ENCODE data around the gene CA10.
A peak's percentile ranks its signal among the peaks of the same experiment; 100 is the strongest.

Gene CA10

DNA sequence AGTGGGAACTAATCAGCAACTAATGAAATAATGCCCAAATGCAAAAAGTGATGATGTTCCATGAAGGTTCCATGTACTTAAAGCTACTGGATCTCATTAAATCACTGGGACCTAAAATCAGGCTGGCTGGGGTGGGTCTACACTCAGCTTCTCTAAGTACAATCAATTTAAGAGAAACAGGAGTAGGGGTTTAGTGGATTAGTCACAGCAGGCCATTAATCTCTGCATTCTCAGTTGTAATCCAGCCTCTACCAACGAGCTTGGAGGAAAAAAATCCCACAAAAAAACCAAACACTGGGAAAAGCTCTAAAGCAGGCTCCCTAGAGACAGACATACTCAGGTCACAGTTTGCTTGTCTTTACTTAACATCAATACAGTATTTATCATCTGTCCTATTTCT, 15.0 kb downstream of the CA10 start:
- DNase-seq (ENCODE audit: insufficient read length) (no peak), FAIRE-seq (no peak)
- TF ChIP-seq POLR2AphosphoS5 (IDR thresholded peaks at IDR 0.05; ENCODE audit: low read depth, low read length) (no peak), POLR2A (IDR thresholded peaks at IDR 0.05; ENCODE audit: low read depth, low read length) (no peak), TAF1 (IDR thresholded peaks at IDR 0.05; ENCODE audit: borderline replicate concordance, low read depth, low read length) (no peak)

GRCh38 chr17:52140601-52141000, 17.9 kb downstream of the CA10 start:
- FAIRE-seq (no peak), DNase-seq (ENCODE audit: insufficient read length) (no peak)
- TF ChIP-seq TAF1 (IDR thresholded peaks at IDR 0.05; ENCODE audit: borderline replicate concordance, low read depth, low read length) (no peak), POLR2A (IDR thresholded peaks at IDR 0.05; ENCODE audit: low read depth, low read length) (no peak), POLR2AphosphoS5 (IDR thresholded peaks at IDR 0.05; ENCODE audit: low read depth, low read length) (no peak)

- FAIRE-seq (no peak), DNase-seq (ENCODE audit: insufficient read length) (no peak)
- no peak for TF ChIP-seq POLR2AphosphoS5 (IDR thresholded peaks at IDR 0.05; ENCODE audit: low read depth, low read length)
- no peak for TF ChIP-seq POLR2A (IDR thresholded peaks at IDR 0.05; ENCODE audit: low read depth, low read length)
- no peak for TF ChIP-seq TAF1 (IDR thresholded peaks at IDR 0.05; ENCODE audit: borderline replicate concordance, low read depth, low read length)
Observed at GRCh38 chr17:52138752-52139151, 19.8 kb downstream of the CA10 start.

DNA sequence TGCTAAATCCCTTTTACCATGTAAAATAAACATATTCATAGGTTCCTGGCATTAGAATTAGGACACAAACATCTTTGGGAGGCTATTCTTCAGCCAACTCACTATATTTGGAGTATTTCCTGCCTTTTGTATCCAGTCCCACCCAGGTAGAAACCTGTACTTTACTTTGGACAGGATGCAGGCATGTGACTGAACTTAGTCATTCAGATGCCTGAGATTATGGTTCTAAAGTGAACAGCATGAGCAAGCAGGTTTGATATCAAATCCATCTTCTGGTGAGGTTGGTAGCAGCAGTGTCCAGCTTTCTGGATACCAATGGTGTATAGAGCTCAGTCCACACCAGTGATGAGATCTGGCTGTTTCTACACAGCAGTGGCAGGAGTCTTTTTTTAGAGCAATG, 20.2 kb downstream of the CA10 start:
- DNase-seq (ENCODE audit: insufficient read length) (no peak), FAIRE-seq (no peak)
- TF ChIP-seq TAF1 (IDR thresholded peaks at IDR 0.05; ENCODE audit: borderline replicate concordance, low read depth, low read length) (no peak), POLR2A (IDR thresholded peaks at IDR 0.05; ENCODE audit: low read depth, low read length) (no peak), POLR2AphosphoS5 (IDR thresholded peaks at IDR 0.05; ENCODE audit: low read depth, low read length) (no peak)

DNA sequence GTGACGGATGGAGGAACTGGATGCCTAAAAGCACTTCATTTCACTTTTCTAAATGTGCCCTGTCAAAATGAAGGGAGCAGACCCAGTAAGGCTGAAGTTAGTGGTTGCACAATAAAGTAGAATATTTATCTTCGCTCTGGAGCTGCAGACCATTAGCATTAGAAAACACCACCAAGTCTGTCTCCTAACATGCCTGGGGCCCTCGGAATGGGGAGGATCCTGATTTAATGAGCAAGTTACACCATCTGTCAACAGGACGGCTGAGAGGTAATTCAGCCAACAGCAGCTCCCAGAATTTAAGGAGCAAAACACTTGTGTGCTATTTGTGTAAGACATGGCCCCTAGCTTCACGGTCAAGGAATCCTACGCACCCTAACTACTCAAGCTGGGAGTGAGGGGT, 22.3 kb downstream of the CA10 start:
- FAIRE-seq: no peak
- no peak for DNase-seq (ENCODE audit: insufficient read length)
- TF ChIP-seq TAF1 (IDR thresholded peaks at IDR 0.05; ENCODE audit: borderline replicate concordance, low read depth, low read length): no peak
- no peak for TF ChIP-seq POLR2A (IDR thresholded peaks at IDR 0.05; ENCODE audit: low read depth, low read length)
- no peak for TF ChIP-seq POLR2AphosphoS5 (IDR thresholded peaks at IDR 0.05; ENCODE audit: low read depth, low read length)

- TF ChIP-seq TAF1 (IDR thresholded peaks at IDR 0.05; ENCODE audit: borderline replicate concordance, low read depth, low read length) (no peak), POLR2A (IDR thresholded peaks at IDR 0.05; ENCODE audit: low read depth, low read length) (no peak)
- DNase-seq (ENCODE audit: insufficient read length): no peak
- no peak for FAIRE-seq
Observed at GRCh38 chr17:52134641-52135040, 23.9 kb downstream of the CA10 start.

DNA sequence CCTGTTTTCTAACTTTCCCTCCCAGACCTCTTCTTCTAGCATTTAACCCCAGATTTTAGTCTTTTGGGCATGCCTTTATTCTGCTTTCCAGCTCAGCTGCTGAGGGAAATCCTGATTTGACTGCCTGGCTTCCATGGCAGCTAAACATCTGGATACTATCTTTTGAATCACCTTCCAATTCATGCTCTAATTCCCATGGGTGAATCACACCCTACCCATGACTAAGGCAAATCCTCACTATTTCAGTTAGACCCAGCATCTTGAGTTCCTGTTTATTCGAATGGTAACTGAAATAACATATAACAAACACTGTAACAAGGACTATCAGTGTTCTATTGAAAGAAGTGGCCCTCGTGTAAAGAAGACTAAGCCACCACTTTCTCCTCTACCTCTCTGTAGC, 29.8 kb downstream of the CA10 start:
- no peak for FAIRE-seq
- DNase-seq (ENCODE audit: insufficient read length): no peak
- TF ChIP-seq TAF1 (IDR thresholded peaks at IDR 0.05; ENCODE audit: borderline replicate concordance, low read depth, low read length): no peak
- TF ChIP-seq POLR2A (IDR thresholded peaks at IDR 0.05; ENCODE audit: low read depth, low read length): no peak
- TF ChIP-seq POLR2AphosphoS5 (IDR thresholded peaks at IDR 0.05; ENCODE audit: low read depth, low read length): no peak

DNA sequence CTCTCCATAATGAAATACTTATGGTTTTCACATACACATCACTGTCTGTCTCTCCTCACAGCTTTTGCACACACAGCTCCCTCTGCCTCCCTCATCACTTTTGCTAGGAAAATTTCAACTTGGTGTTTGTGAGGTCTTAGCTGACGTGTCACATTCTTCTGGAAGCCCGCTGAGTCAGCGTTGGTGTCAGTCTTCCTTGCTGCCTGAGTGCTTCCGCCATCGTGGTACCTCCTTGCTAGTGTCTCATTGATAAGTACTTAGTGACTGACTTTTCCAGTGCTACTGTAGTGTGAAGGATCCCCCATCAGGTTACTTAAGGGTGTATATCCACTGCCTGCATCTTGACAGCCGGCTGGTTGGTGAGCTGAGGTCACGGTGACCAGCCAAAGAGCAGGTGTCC, 33.5 kb downstream of the CA10 start:
- FAIRE-seq (no peak), DNase-seq (ENCODE audit: insufficient read length) (no peak)
- no peak for TF ChIP-seq TAF1 (IDR thresholded peaks at IDR 0.05; ENCODE audit: borderline replicate concordance, low read depth, low read length)
- TF ChIP-seq POLR2A (IDR thresholded peaks at IDR 0.05; ENCODE audit: low read depth, low read length): no peak
- TF ChIP-seq POLR2AphosphoS5 (IDR thresholded peaks at IDR 0.05; ENCODE audit: low read depth, low read length): no peak

GRCh38 chr17:52124561-52124960, 34.0 kb downstream of the CA10 start:
- TF ChIP-seq POLR2A (IDR thresholded peaks at IDR 0.05; ENCODE audit: low read depth, low read length) (no peak), POLR2AphosphoS5 (IDR thresholded peaks at IDR 0.05; ENCODE audit: low read depth, low read length) (no peak), TAF1 (IDR thresholded peaks at IDR 0.05; ENCODE audit: borderline replicate concordance, low read depth, low read length) (no peak)
- FAIRE-seq (no peak), DNase-seq (ENCODE audit: insufficient read length) (no peak)

GRCh38 chr17:52120465-52120864, 38.0 kb downstream of the CA10 start:
- DNase-seq (ENCODE audit: insufficient read length) (no peak), FAIRE-seq (no peak)
- TF ChIP-seq POLR2A (IDR thresholded peaks at IDR 0.05; ENCODE audit: low read depth, low read length) (no peak), POLR2AphosphoS5 (IDR thresholded peaks at IDR 0.05; ENCODE audit: low read depth, low read length) (no peak), TAF1 (IDR thresholded peaks at IDR 0.05; ENCODE audit: borderline replicate concordance, low read depth, low read length) (no peak)

DNA sequence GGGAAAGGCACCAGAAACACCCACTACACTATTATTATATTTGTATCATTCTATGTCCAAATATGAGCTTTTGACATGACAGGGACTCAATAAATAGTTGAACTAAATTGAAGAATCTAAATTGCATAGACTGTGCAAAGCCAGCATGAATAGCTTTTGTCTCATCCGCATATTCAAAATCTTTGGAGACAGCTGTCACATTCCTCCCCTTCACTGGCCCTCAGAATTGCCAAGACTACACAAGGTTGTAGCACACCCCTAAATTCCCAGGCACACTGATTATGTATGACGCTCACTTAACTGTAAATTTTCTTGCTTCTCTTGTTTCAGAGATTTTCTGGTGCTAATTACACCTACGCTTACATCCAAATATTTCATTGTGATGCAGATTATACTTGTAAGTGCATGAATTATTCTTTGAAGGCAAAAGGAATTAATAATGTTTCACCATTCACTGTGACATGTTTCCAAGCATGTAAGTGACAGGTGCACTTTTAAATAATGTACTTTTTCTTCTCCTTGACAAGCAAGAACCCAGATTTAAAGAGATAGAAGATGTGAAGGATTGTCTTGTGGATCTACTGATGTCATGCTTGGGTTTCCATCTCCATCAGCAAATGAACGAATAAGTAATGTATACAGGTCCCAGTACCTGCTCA, 47.5 kb downstream of the CA10 start:
- DNase-seq (ENCODE audit: insufficient read length) (no peak), FAIRE-seq (no peak)
- TF ChIP-seq TAF1 (IDR thresholded peaks at IDR 0.05; ENCODE audit: borderline replicate concordance, low read depth, low read length): no peak
- no peak for TF ChIP-seq POLR2A (IDR thresholded peaks at IDR 0.05; ENCODE audit: low read depth, low read length)
- TF ChIP-seq POLR2AphosphoS5 (IDR thresholded peaks at IDR 0.05; ENCODE audit: low read depth, low read length): no peak

- DNase-seq (ENCODE audit: insufficient read length) (peak; percentile 9), FAIRE-seq (no peak)
Observed at GRCh38 chr17:52106638-52107261, 51.8 kb downstream of the CA10 start.

More at GRCh38 chr17:52106638-52107261, 51.8 kb downstream of the CA10 start:
- TF ChIP-seq POLR2AphosphoS5 (IDR thresholded peaks at IDR 0.05; ENCODE audit: low read depth, low read length) (no peak), POLR2A (IDR thresholded peaks at IDR 0.05; ENCODE audit: low read depth, low read length) (no peak), TAF1 (IDR thresholded peaks at IDR 0.05; ENCODE audit: borderline replicate concordance, low read depth, low read length) (no peak)
